Stomach (tissue), 4 donors: ENCODE measurements around the gene WHRN.

Experiments used
- CTCF ChIP-seq, 7 experiments: fragments of 450-650 bp in 4 of 7; fragments of 200-600 bp in 3 of 7; sonication (generic) in 3 of 7; IDR thresholded peaks; one replicate each; pipeline ENCODE4 v1.5.1; 2016 to 2019; ENCODE audit warnings: antibody characterized with exemption in 7 of 7, control low read depth in 2 of 7, mild to moderate bottlenecking in 1 of 7
- EP300 ChIP-seq: sonication (generic); formaldehyde crosslinking; IDR thresholded peaks from one replicate; pipeline ENCODE4 v1.6.1; 2017; ENCODE audit warnings: antibody characterized with exemption
- POLR2A ChIP-seq, 4 donors: fragments of 450-650 bp; IDR thresholded peaks; one replicate each; pipeline ENCODE4 v1.6.1; 2016; ENCODE audit warnings: antibody characterized with exemption in 4 of 4, control low read depth in 2 of 4, mild to moderate bottlenecking in 1 of 4, moderate library complexity in 1 of 4
- POLR2AphosphoS5 ChIP-seq, 3 donors: sonication (generic); formaldehyde crosslinking; IDR thresholded peaks; one replicate each; pipeline ENCODE4 v1.6.1; 2016; ENCODE audit warnings: antibody characterized with exemption in 3 of 3

GRCh38 chr9:114484215-114484853 is 20.9 kb downstream of the WHRN start:
- TF ChIP-seq CTCF (IDR thresholded peaks at IDR 0.05) = no peak
- TF ChIP-seq POLR2A (IDR thresholded peaks at IDR 0.05) = no peak
- TF ChIP-seq POLR2AphosphoS5 (IDR thresholded peaks at IDR 0.05) = no peak
- no peak for TF ChIP-seq EP300
